GM19463 (cell line): ENCODE results near the gene CCR5AS.

Experiments used
- ATAC-seq: cut with Tn5 transposase; IDR thresholded peaks from one replicate; pipeline ENCODE4 v1.9.1; 2021; ENCODE audit warnings: mild to moderate bottlenecking, moderate library complexity; ENCODE audit not compliant: unreplicated experiment

CCR5AS gene

DNA sequence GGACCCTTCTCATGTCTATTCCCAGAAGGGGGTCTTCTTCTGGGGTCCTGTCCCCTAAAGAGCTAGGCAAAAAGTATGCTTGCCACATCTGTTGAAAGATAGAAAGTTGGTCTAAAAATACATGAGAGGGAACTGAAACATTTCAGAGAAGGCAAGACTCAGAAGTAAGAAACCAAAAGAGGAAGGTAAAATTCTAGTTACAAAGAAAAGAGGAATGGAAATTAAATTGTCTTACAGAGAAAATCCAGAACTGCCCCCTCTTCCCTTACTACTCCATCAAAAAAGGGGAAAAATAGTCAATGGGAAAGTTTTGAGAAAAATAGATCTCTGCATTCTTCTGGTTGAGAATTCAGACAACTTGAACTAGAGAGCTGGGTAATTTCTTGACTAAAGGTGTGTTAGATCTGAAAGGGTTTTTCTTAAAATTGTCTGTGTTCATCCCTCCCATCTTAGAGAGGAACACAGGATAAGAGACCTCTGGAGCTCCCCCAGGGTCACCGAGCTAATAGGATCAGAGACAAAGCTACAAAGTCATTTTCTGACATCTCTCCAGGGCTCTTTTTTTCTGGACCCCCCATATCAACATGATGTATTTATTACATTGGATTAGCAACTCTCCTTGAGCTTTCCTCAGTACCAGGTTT is 85.3 kb downstream of the CCR5AS start:
- ATAC-seq: no peak

DNA sequence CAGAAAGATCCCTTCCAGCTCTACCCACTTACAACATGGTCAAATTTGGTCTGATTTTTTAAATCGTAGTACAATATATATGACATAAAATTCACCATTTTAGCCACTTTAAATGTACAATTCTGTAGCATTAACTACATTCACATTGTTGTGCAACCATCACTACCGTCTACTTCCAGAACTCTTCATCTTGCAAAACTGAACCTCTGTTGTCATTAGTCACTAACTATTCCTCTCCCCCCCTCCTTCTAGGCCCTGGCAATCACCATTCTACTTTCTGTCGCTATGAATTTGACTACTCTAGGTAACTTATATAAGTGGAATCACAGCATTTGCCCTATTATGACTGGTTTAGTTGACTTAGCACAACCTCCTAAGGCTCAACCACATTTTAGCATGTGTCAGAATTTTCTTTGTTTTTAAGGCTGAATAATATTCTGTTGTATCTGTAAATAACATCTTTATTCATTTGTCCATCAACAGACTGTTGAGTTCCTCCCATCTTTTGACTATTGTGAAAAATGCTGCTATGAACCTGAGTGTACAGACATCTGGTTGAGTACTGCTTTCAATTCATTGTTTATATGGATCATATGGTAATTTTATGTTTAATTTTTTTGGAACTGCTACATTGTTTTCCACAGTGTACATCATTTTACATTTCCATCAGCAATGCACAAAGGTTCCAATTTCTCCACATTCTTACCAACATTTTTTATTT is 88.5 kb downstream of the CCR5AS start:
- no peak for ATAC-seq

DNA sequence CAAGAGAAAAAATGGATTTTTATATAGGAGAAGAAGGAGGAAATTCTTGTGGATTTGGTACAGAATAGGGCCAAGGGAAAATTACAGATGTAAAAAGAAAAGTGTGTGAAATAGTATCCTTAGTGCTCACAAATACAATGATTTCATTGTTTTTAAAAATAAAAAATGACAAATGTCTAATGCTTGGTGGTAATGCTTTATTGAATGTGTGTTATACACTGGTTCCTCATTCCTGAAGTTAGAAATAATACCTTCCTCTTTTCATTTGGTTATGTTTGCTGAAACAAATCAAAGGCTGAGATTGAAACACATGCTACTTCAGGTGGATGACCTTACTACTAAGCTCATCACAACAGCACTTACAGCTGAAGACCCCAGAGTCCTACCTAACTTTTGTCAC is 90.7 kb downstream of the CCR5AS start:
- ATAC-seq: no peak

DNA sequence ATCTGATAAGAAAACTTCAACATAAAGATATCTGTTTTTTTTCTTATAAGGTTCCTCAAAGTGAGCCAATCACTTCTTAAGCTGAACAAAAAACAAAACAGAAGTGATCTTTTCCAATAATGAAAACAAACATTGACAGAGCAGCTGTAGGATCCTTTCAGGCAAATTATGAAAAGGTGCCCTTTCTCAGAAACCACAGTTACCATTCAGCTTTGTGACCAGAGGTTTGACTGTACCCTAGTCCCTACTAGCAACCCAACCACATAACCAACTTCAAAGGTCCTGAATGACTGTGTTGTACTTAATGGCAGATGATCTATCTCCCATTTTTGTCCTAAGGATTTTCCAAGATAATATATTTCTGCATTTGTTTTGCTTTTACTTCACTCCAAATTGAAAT is 92.3 kb downstream of the CCR5AS start:
- ATAC-seq: peak; percentile 58
